Vagina (tissue), 2 donors: ENCODE results near the gene ANKFN1. TPM values are rescaled to one million over a fixed set of nuclear protein-coding genes. Genes with fewer than 3 reads are reported as not detected.

ENCODE experiments used
- DNase-seq, 2 donors: peaks; one replicate each; pipeline ENCODE4 v3.0.0-alpha.2; 2017; ENCODE audit errors: extremely low spot score in 2 of 2
- H3K27ac ChIP-seq: fragments of 200-600 bp; sonication (generic); one replicate; pipeline ENCODE4 v1.5.1; 2019
- H3K27me3 ChIP-seq: fragments of 200-600 bp; sonication (generic); one replicate; pipeline ENCODE4 v1.5.1; 2019
- H3K36me3 ChIP-seq, 2 donors: fragments of 200-600 bp; sonication (generic); one replicate each; pipeline ENCODE4 v1.5.1; 2017 to 2019
- H3K4me1 ChIP-seq: fragments of 200-600 bp; sonication (generic); one replicate; pipeline ENCODE4 v1.5.1; 2019
- H3K4me3 ChIP-seq, 2 donors: fragments of 200-600 bp; sonication (generic); 1 replicate in 1 of 2; 2 replicates in 1 of 2; pipeline ENCODE4 v1.5.1; 2016 to 2019
- H3K9me3 ChIP-seq: fragments of 200-600 bp; sonication (generic); one replicate; pipeline ENCODE4 v1.5.1; 2019
- CTCF ChIP-seq, 3 experiments: fragments of 450-650 bp in 2 of 3; fragments of 200-600 bp in 1 of 3; sonication (generic) in 1 of 3; IDR thresholded peaks; one replicate each; pipeline ENCODE4 v1.5.1; 2017 to 2019; ENCODE audit warnings: antibody characterized with exemption in 3 of 3, mild to moderate bottlenecking in 2 of 3, moderate library complexity in 2 of 3
- POLR2A ChIP-seq, 2 donors: fragments of 450-650 bp; IDR thresholded peaks; one replicate each; pipeline ENCODE4 v1.6.1; 2017; ENCODE audit warnings: antibody characterized with exemption in 2 of 2, mild to moderate bottlenecking in 2 of 2, moderate library complexity in 2 of 2
- POLR2AphosphoS5 ChIP-seq, 2 donors: sonication (generic); formaldehyde crosslinking; IDR thresholded peaks; one replicate each; pipeline ENCODE4 v1.9.0; 2017; ENCODE audit warnings: antibody characterized with exemption in 2 of 2, mild to moderate bottlenecking in 2 of 2, low read depth in 1 of 2; ENCODE audit not compliant: insufficient read depth in 1 of 2
- intact Hi-C: fragments of 100-400 bp; cut with DNase I; formaldehyde crosslinking; loops from one replicate; pipeline ENCODE4 v1.15.1; 2023
- total RNA-seq: library from RNA; depleted of rRNA; stranded (reverse); fragments of >200 nt; gene quantifications from one replicate; pipeline ENCODE4 v1.2.3, GENCODE V29; 2016

ANKFN1 gene
- total RNA-seq, 1 donor from 2014 or later = 3.4 TPM

GRCh38 chr17:56528696-56529095 lies 375.4 kb downstream of the ANKFN1 start:
- no peak for TF ChIP-seq POLR2A (IDR thresholded peaks at IDR 0.05)
- no peak for TF ChIP-seq CTCF (IDR thresholded peaks at IDR 0.05)
- TF ChIP-seq POLR2AphosphoS5 (IDR thresholded peaks at IDR 0.05; ENCODE audit: insufficient read depth in 1 of 2, low read depth in 1 of 2) = no peak
- Histone ChIP-seq H3K27me3 (no peaks in the 10 kb centered on the region), H3K9me3 (no peaks in the 10 kb centered on the region), H3K4me3 (no peak overlapping the region), H3K4me1 (no peaks in the 10 kb centered on the region), H3K36me3 (no peaks in the 10 kb centered on the region), H3K27ac (no peak overlapping the region)
- intact Hi-C loops = no loop called here
- no peak for DNase-seq

- no peaks in the 10 kb centered on the region for H3K27me3 ChIP-seq
- no peaks in the 10 kb centered on the region for H3K36me3 ChIP-seq
- intact Hi-C loops = no loop called here
- no peak overlapping the region for H3K4me3 ChIP-seq
- no peaks in the 10 kb centered on the region for H3K4me1 ChIP-seq
- TF ChIP-seq CTCF (IDR thresholded peaks at IDR 0.05) (no peak), POLR2A (IDR thresholded peaks at IDR 0.05) (no peak), POLR2AphosphoS5 (IDR thresholded peaks at IDR 0.05; ENCODE audit: insufficient read depth in 1 of 2, low read depth in 1 of 2) (no peak)
- no peak for DNase-seq
- H3K27ac ChIP-seq = no peak overlapping the region
- no peaks in the 10 kb centered on the region for H3K9me3 ChIP-seq
These were observed 379.7 kb downstream of the ANKFN1 start for GRCh38 chr17:56532926-56533325.

GRCh38 chr17:56536766-56537165 lies 383.5 kb downstream of the ANKFN1 start:
- H3K4me1 ChIP-seq = no peaks in the 10 kb centered on the region
- DNase-seq = no peak
- H3K27me3 ChIP-seq = no peaks in the 10 kb centered on the region
- no peaks in the 10 kb centered on the region for H3K36me3 ChIP-seq
- no peak overlapping the region for H3K27ac ChIP-seq
- intact Hi-C loops = no loop called here
- H3K4me3 ChIP-seq = no peak overlapping the region
- H3K9me3 ChIP-seq = no peaks in the 10 kb centered on the region
- TF ChIP-seq POLR2AphosphoS5 (IDR thresholded peaks at IDR 0.05; ENCODE audit: insufficient read depth in 1 of 2, low read depth in 1 of 2) = no peak
- TF ChIP-seq POLR2A (IDR thresholded peaks at IDR 0.05) = no peak
- TF ChIP-seq CTCF (IDR thresholded peaks at IDR 0.05) = no peak

GRCh38 chr17:56540836-56541235 lies 387.6 kb downstream of the ANKFN1 start:
- H3K36me3 ChIP-seq = no peaks in the 10 kb centered on the region
- H3K27ac ChIP-seq = no peak overlapping the region
- DNase-seq = no peak
- H3K27me3 ChIP-seq = no peaks in the 10 kb centered on the region
- no peaks in the 10 kb centered on the region for H3K9me3 ChIP-seq
- TF ChIP-seq CTCF (IDR thresholded peaks at IDR 0.05) = no peak
- TF ChIP-seq POLR2A (IDR thresholded peaks at IDR 0.05) = no peak
- TF ChIP-seq POLR2AphosphoS5 (IDR thresholded peaks at IDR 0.05; ENCODE audit: insufficient read depth in 1 of 2, low read depth in 1 of 2) = no peak
- no peak overlapping the region for H3K4me3 ChIP-seq
- intact Hi-C loops = no loop called here
- H3K4me1 ChIP-seq = no peaks in the 10 kb centered on the region

- H3K36me3 ChIP-seq = no peaks in the 10 kb centered on the region
- intact Hi-C loops = no loop called here
- no peaks in the 10 kb centered on the region for H3K27me3 ChIP-seq
- DNase-seq = no peak
- no peaks in the 10 kb centered on the region for H3K4me1 ChIP-seq
- no peak for TF ChIP-seq POLR2A (IDR thresholded peaks at IDR 0.05)
- TF ChIP-seq POLR2AphosphoS5 (IDR thresholded peaks at IDR 0.05; ENCODE audit: insufficient read depth in 1 of 2, low read depth in 1 of 2) = no peak
- no peak for TF ChIP-seq CTCF (IDR thresholded peaks at IDR 0.05)
- no peak overlapping the region for H3K27ac ChIP-seq
- H3K9me3 ChIP-seq = no peaks in the 10 kb centered on the region
- no peak overlapping the region for H3K4me3 ChIP-seq
These were observed 390.0 kb downstream of the ANKFN1 start for GRCh38 chr17:56543280-56543679.
